HG02798 (cell line): ENCODE measurements around the gene SNX33.

ENCODE experiments used
- ATAC-seq: cut with Tn5 transposase; IDR thresholded peaks from one replicate; pipeline ENCODE4 v1.9.1; 2021; ENCODE audit warnings: mild to moderate bottlenecking; ENCODE audit not compliant: unreplicated experiment, poor library complexity

The SNX33 gene

GRCh38 chr15:75659928-75660645, 12.4 kb downstream of the SNX33 start:
- no peak for ATAC-seq

- no peak for ATAC-seq
Measured at GRCh38 chr15:75661100-75661755, 13.5 kb downstream of the SNX33 start.

GRCh38 chr15:75661756-75662140, 14.0 kb downstream of the SNX33 start:
- no peak for ATAC-seq

- no peak for ATAC-seq
Measured at GRCh38 chr15:75662823-75663519, 15.3 kb downstream of the SNX33 start.

- no peak for ATAC-seq
Measured at GRCh38 chr15:75663931-75664421, 16.3 kb downstream of the SNX33 start.

GRCh38 chr15:75666823-75667501, 19.2 kb downstream of the SNX33 start:
- no peak for ATAC-seq

GRCh38 chr15:75669191-75669878, 21.6 kb downstream of the SNX33 start:
- no peak for ATAC-seq

- no peak for ATAC-seq
Measured at GRCh38 chr15:75669879-75670212, 22.1 kb downstream of the SNX33 start.

GRCh38 chr15:75671730-75672602, 24.3 kb downstream of the SNX33 start:
- ATAC-seq, result no peak

GRCh38 chr15:75672646-75673425, 25.1 kb downstream of the SNX33 start:
- ATAC-seq, result no peak

- no peak for ATAC-seq
Measured at GRCh38 chr15:75673426-75674235, 25.9 kb downstream of the SNX33 start.

- no peak for ATAC-seq
Measured at GRCh38 chr15:75674366-75674765, 26.7 kb downstream of the SNX33 start.

GRCh38 chr15:75675579-75676404, 28.1 kb downstream of the SNX33 start:
- no peak for ATAC-seq

- ATAC-seq, result no peak
Measured at GRCh38 chr15:75676688-75677464, 29.2 kb downstream of the SNX33 start.

- ATAC-seq, result no peak
Measured at GRCh38 chr15:75677465-75678323, 30.0 kb downstream of the SNX33 start.
